CD4-positive, alpha-beta T cell (primary cell): ENCODE data around the gene SPATA6. TPM values are rescaled to one million over a fixed set of nuclear protein-coding genes. Genes with fewer than 3 reads are reported as not detected.

Experiments used
- ATAC-seq: fragments of 200-7000 bp; cut with Tn5 transposase; one replicate; pipeline ENCODE4 v1.10.0; 2022; ENCODE audit warnings: mild to moderate bottlenecking; ENCODE audit not compliant: poor library complexity
- CTCF ChIA-PET: fragments of 350-600 bp; sonication (Branson Sonifier 250); formaldehyde crosslinking; loops from one replicate; lab custom pipeline; 2021; ENCODE audit warnings: antibody characterized with exemption, inconsistent platforms; lab: Charles Lee
- POLR2A ChIA-PET: fragments of 350-600 bp; sonication (Branson Sonifier 250); formaldehyde crosslinking; loops from one replicate; lab custom pipeline; 2021; ENCODE audit warnings: antibody characterized with exemption, inconsistent platforms; lab: Charles Lee
- DNase-seq, 14 experiments: peaks; one replicate each; pipeline ENCODE4 v3.0.0-alpha.2; 2013 to 2020; ENCODE audit warnings: mixed read lengths in 2 of 14
- H3K27ac ChIP-seq, 2 donors: one replicate each; pipeline versions ENCODE4 v1.5.1 to v1.7.0; 2013; ENCODE audit warnings: low read length in 2 of 2, low read depth in 1 of 2, mild to moderate bottlenecking in 1 of 2
- H3K27me3 ChIP-seq, 2 experiments: 1 replicate in 1 of 2; 2 replicates in 1 of 2; pipeline versions ENCODE4 v1.6.1 to v1.7.0; 2013; ENCODE audit warnings: low read length in 2 of 2, control low read depth in 1 of 2, mild to moderate bottlenecking in 1 of 2, moderate library complexity in 1 of 2; ENCODE audit not compliant: insufficient read depth in 2 of 2, control insufficient read depth in 1 of 2
- H3K36me3 ChIP-seq: one replicate; pipeline ENCODE4 v1.6.1; 2013; ENCODE audit warnings: low read length, control low read depth; ENCODE audit not compliant: insufficient read depth
- H3K4me1 ChIP-seq: one replicate; pipeline ENCODE4 v1.6.1; 2013; ENCODE audit warnings: low read length, control low read depth; ENCODE audit not compliant: insufficient read depth
- H3K4me3 ChIP-seq: one replicate; pipeline ENCODE4 v1.5.1; 2013; ENCODE audit warnings: mild to moderate bottlenecking, low read length, moderate library complexity
- H3K9me3 ChIP-seq, 2 experiments: 1 replicate in 1 of 2; 2 replicates in 1 of 2; pipeline versions ENCODE4 v1.6.1 to v1.7.0; 2013; ENCODE audit warnings: low read length in 2 of 2, mild to moderate bottlenecking in 2 of 2, control low read depth in 1 of 2, moderate library complexity in 1 of 2; ENCODE audit not compliant: control insufficient read depth in 1 of 2, insufficient read depth in 1 of 2
- H3K27ac Mint-ChIP-seq: one replicate; pipeline ENCODE4 v1.8.0; 2020; ENCODE audit warnings: mixed read lengths
- H3K27me3 Mint-ChIP-seq: one replicate; pipeline ENCODE4 v1.8.0; 2021; ENCODE audit warnings: mixed read lengths
- H3K36me3 Mint-ChIP-seq: one replicate; pipeline ENCODE4 v1.8.0; 2021; ENCODE audit warnings: low read depth, mixed read lengths
- H3K4me1 Mint-ChIP-seq: one replicate; pipeline ENCODE4 v1.8.0; 2021; ENCODE audit warnings: low read depth, mixed read lengths
- H3K4me3 Mint-ChIP-seq: one replicate; pipeline ENCODE4 v1.8.0; 2020; ENCODE audit warnings: mild to moderate bottlenecking, mixed read lengths
- H3K9me3 Mint-ChIP-seq: one replicate; pipeline ENCODE4 v1.8.0; 2020; ENCODE audit warnings: mixed read lengths
- CTCF ChIP-seq: fragments of 200-600 bp; IDR thresholded peaks from one replicate; pipeline ENCODE4 v1.8.0; 2022; ENCODE audit warnings: antibody characterized with exemption, mild to moderate bottlenecking
- intact Hi-C, 2 experiments: fragments of 100-400 bp; cut with DNase I in 1 of 2; cut with micrococcal nuclease in 1 of 2; formaldehyde crosslinking; loops; one replicate each; pipeline versions ENCODE4 v1.15.1 to v1.9.0; 2023 to 2025; cut with DNase I, micrococcal nuclease
- total RNA-seq, 174 experiments: library from RNA in 2 of 174; stranded (reverse) in 2 of 174; gene quantifications; one replicate each; pipeline ENCODE4 v1.2.3 and lab custom pipeline; 2021 to 2026

The SPATA6 gene
- total RNA-seq, 2 experiments from 2014 or later, result 3.2 to 4.1 TPM

- no peak for TF ChIP-seq CTCF
- no peaks in the 10 kb centered on the region for H3K9me3 ChIP-seq
- Mint-ChIP-seq H3K36me3 (no peaks in the 10 kb centered on the region), H3K4me3 (no peak overlapping the region), H3K9me3 (no peaks in the 10 kb centered on the region), H3K4me1 (peaks cover 6% of the 10 kb centered on the region), H3K27ac (no peak overlapping the region), H3K27me3 (no peaks in the 10 kb centered on the region)
- POLR2A ChIA-PET, result no interaction called here
- intact Hi-C loops, result no loop called here
- H3K27me3 ChIP-seq, result peaks cover 0 to 7% of the 10 kb centered on the region in 2 experiments
- ATAC-seq (no peak), DNase-seq (no peak)
- no peaks in the 10 kb centered on the region for H3K36me3 ChIP-seq
- peaks cover 5% of the 10 kb centered on the region for H3K4me1 ChIP-seq
- CTCF ChIA-PET, result interaction anchor here (1.1 kb wide), 1 partner anchor 9 kb away, joined by 3 read pairs; no protein-coding TSS in a partner anchor
- H3K27ac ChIP-seq, result no peak overlapping the region
- H3K4me3 ChIP-seq, result no peak overlapping the region
These were observed 28.8 kb upstream of the SPATA6 start for GRCh38 chr1:48500541-48501450.

GRCh38 chr1:48499211-48499735 lies 27.3 kb upstream of the SPATA6 start:
- POLR2A ChIA-PET, result interaction anchor here (1.1 kb wide), 1 partner anchor 27 kb away, joined by 3 read pairs; the partner anchor contains the start of gene SPATA6
- no peak for ATAC-seq
- no peak overlapping the region for H3K4me3 ChIP-seq
- H3K4me1 Mint-ChIP-seq, result peaks cover 6% of the 10 kb centered on the region
- peaks cover 0 to 7% of the 10 kb centered on the region in 2 experiments for H3K27me3 ChIP-seq
- peaks cover 5% of the 10 kb centered on the region for H3K4me1 ChIP-seq
- H3K9me3 ChIP-seq, result no peaks in the 10 kb centered on the region
- H3K27ac ChIP-seq, result no peak overlapping the region
- H3K4me3 Mint-ChIP-seq, result no peak overlapping the region
- CTCF ChIA-PET, result interaction anchor here (0.5 to 1.1 kb wide), 2 partner anchors 10 to 42 kb away, joined by 3 read pairs; no protein-coding TSS in a partner anchor
- H3K27ac Mint-ChIP-seq, result no peak overlapping the region
- intact Hi-C loops, result loop anchor here in 1 of 2 experiments (5.0 kb wide), 3 partner anchors 142 to 407 kb away; no protein-coding TSS in a partner anchor
- H3K36me3 ChIP-seq, result no peaks in the 10 kb centered on the region
- no peak for TF ChIP-seq CTCF
- DNase-seq, result no peak
- H3K27me3 Mint-ChIP-seq, result no peaks in the 10 kb centered on the region
- H3K9me3 Mint-ChIP-seq, result no peaks in the 10 kb centered on the region
- no peaks in the 10 kb centered on the region for H3K36me3 Mint-ChIP-seq

GRCh38 chr1:48498096-48498791 lies 26.2 kb upstream of the SPATA6 start:
- POLR2A ChIA-PET, result interaction anchor here (1.1 kb wide), 1 partner anchor 26 kb away, joined by 3 read pairs; the partner anchor contains the start of gene SPATA6
- CTCF ChIA-PET, result interaction anchor here (0.7 to 1.4 kb wide), 4 partner anchors 15 to 389 kb away, joined by 3 to 4 read pairs (median 3); partner anchors contain the start of gene SPATA6
- Mint-ChIP-seq H3K9me3 (no peaks in the 10 kb centered on the region), H3K4me1 (peaks cover 6% of the 10 kb centered on the region), H3K36me3 (no peaks in the 10 kb centered on the region), H3K4me3 (peak overlapping the region; percentile 22), H3K27me3 (no peaks in the 10 kb centered on the region), H3K27ac (no peak overlapping the region)
- H3K9me3 ChIP-seq, result no peaks in the 10 kb centered on the region
- DNase-seq, result peak; percentile 35 to 82 (median 61)
- peak; percentile 95 for TF ChIP-seq CTCF
- H3K4me3 ChIP-seq, result no peak overlapping the region
- H3K27me3 ChIP-seq, result peaks cover 0 to 7% of the 10 kb centered on the region in 2 experiments
- no peaks in the 10 kb centered on the region for H3K36me3 ChIP-seq
- intact Hi-C loops, result loop anchor here in 1 of 2 experiments (5.0 kb wide), 3 partner anchors 141 to 406 kb away; no protein-coding TSS in a partner anchor
- H3K27ac ChIP-seq, result no peak overlapping the region
- H3K4me1 ChIP-seq, result peaks cover 5% of the 10 kb centered on the region
- peak; percentile 84 for ATAC-seq
